Mammary epithelial cell (primary cell): ENCODE results near the gene UBE2H.

Experiments used
- CTCF ChIP-seq, 2 donors: IDR thresholded peaks in 1 of 2; conservative IDR thresholded peaks in 1 of 2; 2 replicates each; pipeline ENCODE4 v1.5.1; 2011 to 2012; ENCODE audit warnings: inconsistent platforms in 2 of 2, low read length in 2 of 2, mild to moderate bottlenecking in 2 of 2, control low read depth in 1 of 2, low read depth in 1 of 2; ENCODE audit not compliant: insufficient read depth in 1 of 2; ENCODE audit errors: extremely low read depth in 1 of 2
- EZH2 ChIP-seq: IDR thresholded peaks from 2 replicates; pipeline ENCODE4 v1.6.1; 2012; ENCODE audit warnings: low read length, inconsistent platforms, borderline replicate concordance

DNA sequence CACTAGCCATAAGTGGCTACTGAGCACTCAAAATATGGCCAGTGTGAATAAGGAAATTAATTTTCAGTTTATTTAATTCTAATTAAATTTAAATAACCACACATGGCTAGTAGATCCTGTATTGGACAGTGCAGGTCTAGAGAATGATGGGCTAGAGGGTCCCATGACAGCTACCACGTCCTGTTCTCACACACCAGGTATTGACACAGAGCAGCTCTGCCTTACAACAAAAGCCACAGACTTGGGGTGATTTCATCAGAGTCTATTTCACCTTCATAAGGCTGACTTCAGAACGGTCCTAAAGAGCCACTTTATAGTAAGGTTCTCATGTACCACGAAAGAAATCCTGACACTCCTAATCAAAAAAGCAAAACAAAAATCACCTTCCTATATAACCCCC lies 111.3 kb downstream of the UBE2H start:
- no peak for TF ChIP-seq CTCF (conservative IDR thresholded peaks at IDR 0.05 in 1 of 2, IDR thresholded peaks at IDR 0.05 in 1 of 2; ENCODE audit: extremely low read depth in 1 of 2, insufficient read depth in 1 of 2, low read depth in 1 of 2, low read length in 2 of 2)
- TF ChIP-seq EZH2: no peak
